ENCODE measurements around the gene FLT1. TPM values are rescaled to one million over a fixed set of nuclear protein-coding genes. Genes with fewer than 3 reads are reported as not detected.

Gene FLT1
- polyA plus RNA-seq, 1 donor (not counting 4 experiments of a cell fraction or from before 2014, with no cell fraction given): 0.01 TPM

DNA sequence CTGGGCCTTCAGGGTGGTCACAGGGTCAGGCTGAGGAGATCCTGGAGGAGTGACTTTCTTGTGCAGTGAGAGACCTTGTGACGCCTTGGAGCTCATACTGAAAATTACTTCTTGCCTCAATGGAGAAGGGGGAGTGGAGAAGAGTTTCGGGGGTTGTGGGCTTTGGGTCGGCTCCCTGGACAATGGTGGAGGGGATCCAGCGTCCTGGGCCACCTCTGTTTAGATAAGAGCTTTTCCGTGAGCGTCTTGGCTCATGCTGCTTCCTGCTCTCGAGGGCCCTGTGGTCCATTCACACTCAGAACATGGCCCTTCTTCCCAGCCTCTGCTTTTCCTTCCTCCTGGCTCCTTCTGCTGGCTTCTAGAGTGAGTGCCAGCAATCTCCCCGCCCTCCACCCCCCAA is 81.9 kb downstream of the FLT1 start:
- Histone ChIP-seq H3K79me2 (ENCODE audit: control insufficient read depth, insufficient read depth, low read length) (no peaks in the 10 kb centered on the region), H3K4me1 (ENCODE audit: control insufficient read depth, extremely low read depth, insufficient read depth, low read length) (no peaks in the 10 kb centered on the region), H3K9me1 (ENCODE audit: control insufficient read depth, extremely low read depth, insufficient read depth, low read length) (no peaks in the 10 kb centered on the region), H3K4me3 (ENCODE audit: control insufficient read depth in 2 of 3, extremely low read depth in 1 of 3, insufficient read depth in 2 of 3, low read depth in 1 of 3, low read length in 3 of 3) (no peak overlapping the region), H3K27ac (ENCODE audit: control insufficient read depth, insufficient read depth, low read length) (no peak overlapping the region), H3K9me3 (ENCODE audit: control insufficient read depth, low read depth, low read length) (no peaks in the 10 kb centered on the region), H3K9ac (ENCODE audit: control insufficient read depth, extremely low read depth, insufficient read depth, low read length) (no peak overlapping the region), H4K20me1 (ENCODE audit: control insufficient read depth, extremely low read depth, insufficient read depth, low read length) (no peaks in the 10 kb centered on the region), H3K4me2 (ENCODE audit: control insufficient read depth, extremely low read depth, insufficient read depth, low read depth, low read length) (no peak overlapping the region), H3K36me3 (ENCODE audit: control insufficient read depth in 2 of 2, extremely low read depth in 1 of 2, insufficient read depth in 2 of 2, low read length in 2 of 2) (no peaks in the 10 kb centered on the region), H3K27me3 (ENCODE audit: control insufficient read depth, extremely low read depth, insufficient read depth, low read length) (no peaks in the 10 kb centered on the region), H2AFZ (ENCODE audit: control insufficient read depth, low read length) (no peak overlapping the region)
- FAIRE-seq (no peak), DNase-seq (ENCODE audit: low read depth, low spot score) (no peak)
- TF ChIP-seq CTCF (optimal IDR thresholded peaks at IDR 0.05 in 1 of 3, IDR thresholded peaks at IDR 0.05 in 1 of 3, conservative IDR thresholded peaks at IDR 0.05 in 1 of 3; ENCODE audit: extremely low read depth in 1 of 3, insufficient read depth in 2 of 3, low read length in 3 of 3): no peak
- TF ChIP-seq EZH2 (IDR thresholded peaks at IDR 0.05; ENCODE audit: low read length): no peak
- dilution Hi-C loops (cut with MboI; ENCODE audit: extremely low pct_ligation_motif_present, low sequenced_read_pairs): no loop called here

DNA sequence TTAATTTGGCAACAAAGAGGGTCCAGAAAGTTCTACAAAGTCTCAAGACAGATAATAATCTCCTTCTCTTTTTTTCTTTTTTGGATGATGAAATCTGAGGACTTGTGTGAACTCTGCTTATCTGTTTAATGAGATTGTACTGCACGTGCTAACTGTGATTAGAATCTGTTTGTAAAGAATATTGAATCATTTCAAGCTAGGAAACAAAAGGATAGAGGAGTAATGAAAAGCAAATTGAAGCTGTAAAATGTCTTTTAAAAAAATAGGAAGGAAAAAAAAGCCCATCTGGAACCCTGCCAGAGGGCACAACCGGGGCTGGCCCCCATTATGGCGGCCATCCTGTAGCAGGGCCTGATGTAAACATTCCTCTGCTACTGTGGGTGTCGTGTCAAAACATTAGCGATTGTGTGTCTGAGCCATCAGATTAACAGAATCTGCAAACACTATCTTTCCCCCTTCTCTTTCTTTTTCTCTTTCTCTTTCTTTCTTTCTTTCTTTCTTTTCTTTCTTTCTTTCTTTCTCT is 83.0 kb downstream of the FLT1 start:
- Histone ChIP-seq H3K79me2 (ENCODE audit: control insufficient read depth, insufficient read depth, low read length) (no peaks in the 10 kb centered on the region), H3K4me3 (ENCODE audit: control insufficient read depth in 2 of 3, extremely low read depth in 1 of 3, insufficient read depth in 2 of 3, low read depth in 1 of 3, low read length in 3 of 3) (no peak overlapping the region), H3K9me1 (ENCODE audit: control insufficient read depth, extremely low read depth, insufficient read depth, low read length) (no peaks in the 10 kb centered on the region), H3K9ac (ENCODE audit: control insufficient read depth, extremely low read depth, insufficient read depth, low read length) (no peak overlapping the region), H3K36me3 (ENCODE audit: control insufficient read depth in 2 of 2, extremely low read depth in 1 of 2, insufficient read depth in 2 of 2, low read length in 2 of 2) (no peaks in the 10 kb centered on the region), H3K27me3 (ENCODE audit: control insufficient read depth, extremely low read depth, insufficient read depth, low read length) (no peaks in the 10 kb centered on the region), H4K20me1 (ENCODE audit: control insufficient read depth, extremely low read depth, insufficient read depth, low read length) (no peaks in the 10 kb centered on the region), H3K4me2 (ENCODE audit: control insufficient read depth, extremely low read depth, insufficient read depth, low read depth, low read length) (no peak overlapping the region), H3K4me1 (ENCODE audit: control insufficient read depth, extremely low read depth, insufficient read depth, low read length) (no peaks in the 10 kb centered on the region), H3K9me3 (ENCODE audit: control insufficient read depth, low read depth, low read length) (no peaks in the 10 kb centered on the region), H3K27ac (ENCODE audit: control insufficient read depth, insufficient read depth, low read length) (no peak overlapping the region), H2AFZ (ENCODE audit: control insufficient read depth, low read length) (no peak overlapping the region)
- FAIRE-seq (no peak), DNase-seq (ENCODE audit: low read depth, low spot score) (no peak)
- TF ChIP-seq EZH2 (IDR thresholded peaks at IDR 0.05; ENCODE audit: low read length): no peak
- no peak for TF ChIP-seq CTCF (optimal IDR thresholded peaks at IDR 0.05 in 1 of 3, IDR thresholded peaks at IDR 0.05 in 1 of 3, conservative IDR thresholded peaks at IDR 0.05 in 1 of 3; ENCODE audit: extremely low read depth in 1 of 3, insufficient read depth in 2 of 3, low read length in 3 of 3)
- dilution Hi-C loops (cut with MboI; ENCODE audit: extremely low pct_ligation_motif_present, low sequenced_read_pairs): no loop called here
